Stimulated activated naive B cell treated with anti-CD40 and anti-IgM and Interleukin-4, amounts not matched to agents 10 μg/mL and 1 μg/mL and 100 μg/mL, for 72 hours (primary cell): ENCODE results near the gene PPIL1.
"Not testable (repeated sequence)": the region's sequence is repeated elsewhere in the genome, so short reads cannot be mapped to it uniquely, and the experiment has no call there.

Experiments
- ATAC-seq, 2 donors: fragments of 150-1000 bp; cut with Tn5 transposase; replicated peaks; 2 replicates each; pipeline ENCODE4 v1.10.0; 2021; ENCODE audit warnings: moderate library complexity in 1 of 2
- DNase-seq: peaks from one replicate; pipeline ENCODE4 v3.0.0; 2021
- H3K27ac Mint-ChIP-seq: one replicate; pipeline ENCODE4 v1.8.0; 2022; ENCODE audit warnings: mild to moderate bottlenecking, mixed read lengths
- H3K27me3 Mint-ChIP-seq, 2 donors: one replicate each; pipeline ENCODE4 v1.8.0; 2022; ENCODE audit warnings: mixed read lengths in 2 of 2
- H3K36me3 Mint-ChIP-seq, 2 donors: one replicate each; pipeline ENCODE4 v1.8.0; 2022; ENCODE audit warnings: mixed read lengths in 2 of 2, mild to moderate bottlenecking in 1 of 2
- H3K4me1 Mint-ChIP-seq, 2 donors: one replicate each; pipeline ENCODE4 v1.8.0; 2022; ENCODE audit warnings: mixed read lengths in 2 of 2, mild to moderate bottlenecking in 1 of 2
- H3K4me3 Mint-ChIP-seq, 2 donors: one replicate each; pipeline ENCODE4 v1.8.0; 2022; ENCODE audit warnings: mild to moderate bottlenecking in 2 of 2, mixed read lengths in 2 of 2, moderate library complexity in 1 of 2
- H3K9me3 Mint-ChIP-seq, 2 donors: one replicate each; pipeline ENCODE4 v1.8.0; 2022; ENCODE audit warnings: mixed read lengths in 2 of 2, mild to moderate bottlenecking in 1 of 2

Gene PPIL1

DNA sequence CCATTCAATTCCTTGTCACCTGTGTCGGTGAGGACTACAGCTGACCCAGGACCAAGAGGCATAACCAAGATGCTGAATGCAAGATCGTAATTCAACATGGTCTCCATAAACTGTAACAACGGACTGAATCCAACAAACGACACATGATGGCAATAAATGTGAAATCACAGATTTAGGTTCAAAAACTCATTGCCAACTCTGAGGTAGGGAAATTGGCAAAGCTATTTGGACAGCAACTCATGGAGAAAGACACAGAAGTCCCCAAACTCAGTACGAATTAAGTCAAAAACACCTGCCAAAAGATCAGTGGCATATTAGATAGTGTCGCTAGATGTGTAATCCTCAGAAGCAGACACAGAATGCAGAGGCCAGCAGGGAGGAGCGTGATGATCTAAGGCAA, 60.4 kb downstream of the PPIL1 start:
- ATAC-seq = no peak
- peaks cover 0 to 1% of the 10 kb centered on the region in 2 donors for H3K4me1 Mint-ChIP-seq
- H3K36me3 Mint-ChIP-seq = no peaks in the 10 kb centered on the region
- no peak overlapping the region for H3K4me3 Mint-ChIP-seq
- DNase-seq = no peak
- no peaks in the 10 kb centered on the region for H3K9me3 Mint-ChIP-seq
- H3K27ac Mint-ChIP-seq = no peak overlapping the region
- H3K27me3 Mint-ChIP-seq = peaks cover 6 to 11% of the 10 kb centered on the region in 2 donors

DNA sequence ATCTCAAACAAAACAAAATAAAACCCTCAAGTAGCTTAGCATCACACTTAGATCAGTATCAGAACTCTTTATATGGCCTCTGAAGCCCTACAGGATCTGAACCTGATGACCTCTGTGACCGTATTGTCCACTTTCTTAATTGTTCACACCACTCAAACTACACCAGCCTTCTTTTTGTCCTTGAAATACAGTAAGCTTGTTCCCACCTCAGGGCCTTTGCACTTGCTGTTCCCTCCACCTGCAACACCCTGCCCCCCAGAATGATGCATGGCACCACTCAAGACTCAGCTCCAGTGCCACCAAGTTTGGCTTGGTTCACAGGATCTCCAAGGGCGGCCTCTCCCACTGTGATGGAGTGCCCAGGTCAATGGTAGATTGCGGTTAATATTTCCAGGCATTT, 61.1 kb downstream of the PPIL1 start:
- ATAC-seq = no peak
- Mint-ChIP-seq H3K27me3 (peaks cover 13 to 17% of the 10 kb centered on the region in 2 donors), H3K27ac (no peak overlapping the region), H3K36me3 (no peaks in the 10 kb centered on the region), H3K4me3 (no peak overlapping the region), H3K4me1 (peaks cover 0 to 1% of the 10 kb centered on the region in 2 donors), H3K9me3 (no peaks in the 10 kb centered on the region)
- no peak for DNase-seq

DNA sequence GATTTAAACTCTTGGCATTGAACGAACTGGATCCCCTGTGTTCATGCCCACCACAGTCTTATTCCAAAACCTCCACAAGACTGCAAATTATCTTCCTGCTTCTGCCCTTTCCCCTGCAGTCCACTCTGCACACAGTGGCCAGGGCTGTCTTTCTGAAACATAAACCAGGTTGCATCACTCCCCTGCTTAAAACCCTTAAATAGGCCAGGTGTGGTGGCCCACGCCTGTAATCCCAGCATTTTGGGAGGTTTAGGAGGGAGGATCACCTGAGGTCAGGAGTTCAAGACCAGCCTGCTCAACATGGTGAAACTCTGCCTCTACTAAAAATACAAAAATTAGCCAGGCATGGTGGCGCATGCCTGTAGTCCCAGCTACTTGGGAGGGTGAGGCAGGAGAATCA, 61.6 kb downstream of the PPIL1 start:
- not testable (repeated sequence) for ATAC-seq, H3K4me3 Mint-ChIP-seq, H3K27ac Mint-ChIP-seq, DNase-seq, H3K9me3 Mint-ChIP-seq, H3K36me3 Mint-ChIP-seq, H3K4me1 Mint-ChIP-seq
- H3K27me3 Mint-ChIP-seq = peaks cover 16 to 17% of the 10 kb centered on the region in 2 donors

DNA sequence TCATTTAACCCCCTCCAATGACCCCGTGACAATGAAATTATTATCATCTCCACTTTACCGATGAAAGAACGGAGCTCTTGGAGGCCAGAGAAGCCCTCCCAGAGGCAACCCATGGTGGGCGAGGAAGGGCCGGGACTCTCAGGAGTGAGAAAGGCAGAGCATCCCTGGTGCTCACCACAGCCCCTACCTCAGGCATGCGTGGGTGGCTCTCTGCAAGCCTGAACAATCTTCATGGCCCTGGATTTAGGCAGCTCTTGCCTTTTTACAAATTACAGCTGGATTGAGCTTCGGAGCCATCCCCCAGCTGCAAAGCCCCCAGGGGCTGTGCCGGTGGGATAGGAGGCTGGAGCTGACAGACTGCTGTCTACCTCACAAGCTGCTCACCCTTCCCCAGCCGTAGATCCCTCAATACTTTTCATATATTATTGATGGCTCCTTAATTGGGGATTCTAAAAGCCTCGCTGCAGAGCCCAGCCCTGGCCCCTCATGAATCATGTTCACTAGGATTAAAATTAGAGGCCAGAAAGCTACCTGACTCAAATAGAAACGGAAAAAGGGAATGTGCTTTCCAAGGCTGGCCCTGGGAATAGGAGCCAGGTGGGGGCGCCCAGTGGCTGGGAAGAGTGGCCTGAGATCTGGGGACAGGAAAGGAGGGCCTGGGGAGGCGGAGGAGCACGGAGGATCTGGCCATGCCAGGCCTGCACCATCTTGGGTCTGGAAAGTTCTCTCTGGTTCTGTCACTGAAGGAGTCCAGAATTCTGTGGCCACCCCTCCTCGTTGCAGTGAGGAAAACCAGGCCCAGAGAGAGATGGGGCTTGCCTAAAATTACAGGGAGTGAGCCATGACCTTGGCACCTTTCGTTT, 64.4 kb downstream of the PPIL1 start:
- ATAC-seq (no peak), DNase-seq (no peak)
- H3K36me3 Mint-ChIP-seq = no peaks in the 10 kb centered on the region
- H3K27me3 Mint-ChIP-seq = peaks cover 17 to 24% of the 10 kb centered on the region in 2 donors
- H3K9me3 Mint-ChIP-seq = no peaks in the 10 kb centered on the region
- peaks cover 0 to 1% of the 10 kb centered on the region in 2 donors for H3K4me1 Mint-ChIP-seq
- no peak overlapping the region for H3K27ac Mint-ChIP-seq
- H3K4me3 Mint-ChIP-seq = no peak overlapping the region

DNA sequence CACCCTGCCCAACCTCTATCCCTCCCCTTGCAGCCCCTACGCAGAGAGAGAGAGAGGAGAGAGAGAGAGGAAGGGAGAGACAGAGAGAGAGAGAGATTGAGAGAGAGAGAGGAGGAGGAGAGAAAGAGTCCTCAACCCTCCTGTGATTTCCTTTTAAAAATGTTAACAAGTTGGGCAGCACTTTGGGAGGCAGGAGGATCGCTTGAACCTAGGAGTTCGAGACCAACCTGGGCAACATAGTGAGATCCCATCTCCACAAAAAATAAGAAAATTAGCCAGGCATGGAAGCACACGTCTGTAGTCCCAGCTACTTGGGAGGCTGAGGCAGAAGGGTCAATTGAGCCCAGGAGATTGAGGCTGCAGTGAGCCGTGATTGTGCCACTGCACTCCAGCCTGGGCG, 65.4 kb downstream of the PPIL1 start:
- H3K4me1 Mint-ChIP-seq = no peaks in the 10 kb centered on the region

DNA sequence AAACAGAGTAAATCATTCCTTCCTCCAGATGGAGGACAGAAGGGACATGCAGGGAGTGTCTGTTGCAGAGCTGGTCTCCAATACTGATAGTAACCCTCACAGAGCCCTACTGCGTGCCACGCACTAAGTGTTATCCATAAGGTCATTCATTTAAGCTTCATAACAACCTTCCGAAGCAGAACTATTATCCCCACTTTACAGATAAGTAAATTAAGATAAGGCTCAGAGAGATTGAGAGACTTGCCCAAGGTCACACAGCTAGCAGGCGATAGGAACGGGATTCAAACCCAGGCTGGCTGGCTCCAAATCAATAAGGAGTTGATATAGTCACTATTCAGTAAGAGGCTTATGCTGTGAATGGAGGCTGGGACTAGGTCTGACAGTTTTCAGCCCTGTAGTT, 66.0 kb downstream of the PPIL1 start:
- no peak for ATAC-seq
- DNase-seq = no peak
- no peaks in the 10 kb centered on the region for H3K36me3 Mint-ChIP-seq
- no peak overlapping the region for H3K4me3 Mint-ChIP-seq
- H3K27ac Mint-ChIP-seq = no peak overlapping the region
- peaks cover 17 to 28% of the 10 kb centered on the region in 2 donors for H3K27me3 Mint-ChIP-seq
- H3K4me1 Mint-ChIP-seq = no peaks in the 10 kb centered on the region
- no peaks in the 10 kb centered on the region for H3K9me3 Mint-ChIP-seq

More for the DNA sequence above, 65.4 kb downstream of the PPIL1 start:
- Mint-ChIP-seq H3K4me3 (no peak overlapping the region), H3K36me3 (no peaks in the 10 kb centered on the region), H3K9me3 (no peaks in the 10 kb centered on the region), H3K27ac (no peak overlapping the region), H3K27me3 (peaks cover 17 to 28% of the 10 kb centered on the region in 2 donors)
- DNase-seq = no peak
- ATAC-seq = no peak

DNA sequence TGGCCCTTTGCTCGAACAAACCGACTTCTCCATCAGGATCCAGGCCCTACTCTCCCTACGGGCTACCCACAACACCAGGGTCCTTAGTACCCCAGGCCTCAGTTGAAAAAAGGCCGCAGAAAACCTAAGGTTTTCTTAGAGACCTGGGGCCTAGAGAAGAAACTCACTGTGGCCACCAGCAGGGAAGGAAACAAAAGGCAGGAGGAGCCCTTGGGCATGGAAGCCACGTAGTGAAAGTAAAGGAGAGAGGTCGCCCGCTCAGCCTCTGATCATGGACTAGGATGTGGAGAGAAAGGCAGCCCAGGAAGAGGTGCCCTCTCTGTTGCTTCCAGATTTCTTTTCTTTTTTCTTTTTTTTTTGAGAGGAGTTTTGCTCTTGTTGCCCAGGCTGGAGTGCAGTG, 66.9 kb downstream of the PPIL1 start:
- no peak overlapping the region for H3K4me3 Mint-ChIP-seq
- H3K27me3 Mint-ChIP-seq = peaks cover 17 to 33% of the 10 kb centered on the region in 2 donors
- ATAC-seq (no peak), DNase-seq (no peak)
- H3K27ac Mint-ChIP-seq = no peak overlapping the region
- no peaks in the 10 kb centered on the region for H3K9me3 Mint-ChIP-seq
- H3K4me1 Mint-ChIP-seq = no peaks in the 10 kb centered on the region
- H3K36me3 Mint-ChIP-seq = no peaks in the 10 kb centered on the region

DNA sequence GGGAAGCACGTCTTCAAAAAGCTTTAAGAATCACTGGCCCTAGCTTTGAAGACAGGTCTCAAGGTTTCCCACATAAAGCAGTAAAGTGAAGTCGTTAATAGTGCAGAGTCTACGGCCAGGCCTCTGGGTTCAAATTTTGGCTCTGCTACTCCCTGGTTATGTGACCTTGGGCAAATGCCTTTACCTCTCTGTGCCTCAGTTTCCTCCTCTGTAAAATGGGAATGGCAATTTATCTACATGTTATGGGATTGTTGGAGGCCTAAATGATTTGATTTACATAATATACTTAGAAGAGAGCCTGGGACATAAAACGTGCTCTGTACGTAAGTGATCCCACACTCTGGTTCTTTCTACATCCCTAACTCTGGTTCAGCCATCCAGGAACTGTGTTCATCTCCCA, 67.5 kb downstream of the PPIL1 start:
- DNase-seq (no peak), ATAC-seq (no peak)
- Mint-ChIP-seq H3K9me3 (no peaks in the 10 kb centered on the region), H3K4me3 (no peak overlapping the region), H3K4me1 (no peaks in the 10 kb centered on the region), H3K27ac (no peak overlapping the region), H3K36me3 (no peaks in the 10 kb centered on the region), H3K27me3 (peaks cover 17 to 33% of the 10 kb centered on the region in 2 donors)

DNA sequence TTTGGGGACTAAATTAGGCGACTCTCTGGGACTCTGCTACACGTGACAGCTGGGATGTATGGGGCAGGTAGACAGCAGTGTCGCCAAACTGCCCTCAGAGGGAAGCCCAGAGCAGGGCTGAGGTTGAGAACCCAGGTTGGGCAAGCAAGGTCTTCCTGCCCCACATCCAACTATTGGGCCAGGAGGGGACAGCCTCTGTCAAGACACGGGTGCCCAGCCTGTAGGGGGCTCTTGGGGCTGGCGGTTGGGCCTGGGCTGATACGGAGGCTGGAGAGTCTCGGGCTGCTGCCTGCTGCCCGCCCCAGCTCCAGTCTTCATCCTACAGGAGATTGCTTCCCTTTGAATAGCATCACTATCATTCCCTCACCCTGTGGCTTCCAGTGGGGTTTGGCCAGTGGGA, 68.7 kb downstream of the PPIL1 start:
- Mint-ChIP-seq H3K27ac (no peak overlapping the region), H3K4me3 (no peak overlapping the region), H3K27me3 (peaks cover 17 to 33% of the 10 kb centered on the region in 2 donors), H3K36me3 (no peaks in the 10 kb centered on the region), H3K4me1 (no peaks in the 10 kb centered on the region), H3K9me3 (no peaks in the 10 kb centered on the region)
- DNase-seq = no peak
- ATAC-seq = no peak

DNA sequence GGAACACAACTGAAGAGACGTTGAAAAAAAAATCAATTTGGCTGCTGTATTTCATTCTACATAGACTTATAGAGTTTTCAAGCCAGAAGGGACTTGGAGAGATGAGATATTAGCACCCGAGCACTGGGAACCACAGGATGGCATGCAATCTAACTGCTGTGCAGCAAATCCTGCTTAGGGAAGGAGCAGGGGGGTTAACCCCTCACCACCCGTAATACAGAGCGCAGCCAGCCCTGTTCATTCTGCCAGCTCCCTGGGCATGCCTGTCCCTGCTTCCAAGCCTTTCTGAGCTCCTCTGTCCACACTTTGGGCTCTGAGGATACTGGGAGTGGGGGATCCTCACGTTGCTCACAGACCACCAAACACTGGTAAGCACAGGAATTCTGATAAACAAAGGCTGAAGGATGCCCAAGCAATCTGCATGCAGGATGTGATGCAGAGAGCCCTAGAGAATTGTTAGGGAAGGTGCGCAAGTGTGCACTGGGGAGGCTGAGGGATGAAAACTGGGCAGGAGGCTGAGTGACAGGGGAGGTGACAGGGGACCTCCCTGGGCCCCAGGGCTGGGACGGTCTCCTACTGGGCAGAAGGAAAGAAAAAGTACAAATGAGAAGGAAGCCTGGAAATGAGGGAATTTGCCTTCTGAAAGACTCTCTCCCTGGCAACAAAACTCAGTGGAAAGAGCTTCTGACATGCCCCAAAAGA, 69.4 kb downstream of the PPIL1 start:
- DNase-seq (no peak), ATAC-seq (no peak)
- Mint-ChIP-seq H3K36me3 (no peaks in the 10 kb centered on the region), H3K4me1 (no peaks in the 10 kb centered on the region), H3K27me3 (peaks cover 20 to 35% of the 10 kb centered on the region in 2 donors), H3K4me3 (no peak overlapping the region), H3K27ac (no peak overlapping the region), H3K9me3 (no peaks in the 10 kb centered on the region)
